SK-N-MC (cell line): ENCODE measurements around the gene TAX1BP3.
A peak's percentile ranks its signal among the peaks of the same experiment; 100 is the strongest.

Experiments used
- DNase-seq: peaks from one replicate; pipeline ENCODE4 v3.0.0-alpha.2; 2011; ENCODE audit warnings: low read depth, low spot score
- H3K27ac ChIP-seq: fragments of 200-600 bp; sonication (generic); 2 replicates; pipeline ENCODE4 v1.5.1; 2016; ENCODE audit warnings: mixed run types
- H3K36me3 ChIP-seq: fragments of 200-600 bp; sonication (generic); 2 replicates; pipeline ENCODE4 v1.6.1; 2017; ENCODE audit warnings: antibody characterized with exemption, low read length, mixed read lengths; ENCODE audit not compliant: insufficient read depth
- H3K4me3 ChIP-seq: fragments of 200-600 bp; sonication (generic); 2 replicates; pipeline ENCODE4 v1.5.1; 2016
- H3K9ac ChIP-seq: fragments of 200-600 bp; sonication (generic); 2 replicates; pipeline ENCODE4 v1.8.0; 2017; ENCODE audit warnings: mixed run types, mixed read lengths; ENCODE audit not compliant: insufficient read length
- H3K9me3 ChIP-seq: fragments of 200-600 bp; sonication (generic); 2 replicates; pipeline ENCODE4 v1.6.1; 2017; ENCODE audit warnings: low read depth, mild to moderate bottlenecking, antibody characterized with exemption, low read length, moderate library complexity, mixed read lengths
- EZH2 ChIP-seq: fragments of 200-600 bp; sonication (generic); IDR thresholded peaks from one replicate; pipeline ENCODE4 v1.6.1; 2017; ENCODE audit warnings: antibody characterized with exemption
- FOXP2 ChIP-seq: optimal IDR thresholded peaks from 2 replicates; pipeline ENCODE3; 2011; ENCODE audit warnings: mild to moderate bottlenecking, moderate library complexity; ENCODE audit not compliant: insufficient read depth; ENCODE audit errors: extremely low read length, control extremely low read depth
- POLR2AphosphoS5 ChIP-seq: IDR thresholded peaks from 2 replicates; pipeline ENCODE4 v1.6.1; 2012; ENCODE audit warnings: mild to moderate bottlenecking, low read depth, low read length, borderline replicate concordance

The TAX1BP3 gene

GRCh38 chr17:3699951-3700350 lies 31.6 kb upstream of the TAX1BP3 start:
- Histone ChIP-seq H3K9ac (no peak overlapping the region), H3K9me3 (no peaks in the 10 kb centered on the region), H3K36me3 (no peaks in the 10 kb centered on the region), H3K4me3 (no peak overlapping the region), H3K27ac (no peak overlapping the region)
- TF ChIP-seq FOXP2 (no peak), EZH2 (no peak), POLR2AphosphoS5 (no peak)
- no peak for DNase-seq

GRCh38 chr17:3698139-3698538 lies 29.8 kb upstream of the TAX1BP3 start:
- TF ChIP-seq FOXP2 (no peak), POLR2AphosphoS5 (no peak), EZH2 (no peak)
- H3K9ac ChIP-seq = no peak overlapping the region
- H3K27ac ChIP-seq = no peak overlapping the region
- no peak for DNase-seq
- no peaks in the 10 kb centered on the region for H3K36me3 ChIP-seq
- H3K4me3 ChIP-seq = no peak overlapping the region
- no peaks in the 10 kb centered on the region for H3K9me3 ChIP-seq

- Histone ChIP-seq H3K36me3 (no peaks in the 10 kb centered on the region), H3K9me3 (no peaks in the 10 kb centered on the region), H3K4me3 (no peak overlapping the region), H3K27ac (no peak overlapping the region), H3K9ac (no peak overlapping the region)
- TF ChIP-seq POLR2AphosphoS5 = no peak
- TF ChIP-seq EZH2 = no peak
- TF ChIP-seq FOXP2 = no peak
- DNase-seq = no peak
Measured at GRCh38 chr17:3697103-3697476, 28.7 kb upstream of the TAX1BP3 start.

- no peaks in the 10 kb centered on the region for H3K36me3 ChIP-seq
- H3K9me3 ChIP-seq = no peaks in the 10 kb centered on the region
- H3K9ac ChIP-seq = peak within 1 kb of the TSS; percentile 29
- no peak within 1 kb of the TSS for H3K27ac ChIP-seq
- TF ChIP-seq POLR2AphosphoS5 = no peak
- TF ChIP-seq FOXP2 = no peak
- TF ChIP-seq EZH2 = no peak
- DNase-seq = no peak
- peak within 1 kb of the TSS; percentile 85 for H3K4me3 ChIP-seq
Measured at GRCh38 chr17:3695723-3696411, 27.5 kb upstream of the TAX1BP3 start, which contains the start of gene P2RX5. Gene P2RX5, minus strand, starts transcription at chr17:3696155. Its CDS starts 150 bp downstream, at chr17:3696005.

- H3K36me3 ChIP-seq = no peaks in the 10 kb centered on the region
- TF ChIP-seq POLR2AphosphoS5 (no peak), EZH2 (no peak), FOXP2 (no peak)
- no peaks in the 10 kb centered on the region for H3K9me3 ChIP-seq
- H3K4me3 ChIP-seq = peak overlapping the region; percentile 85
- no peak overlapping the region for H3K9ac ChIP-seq
- DNase-seq = no peak
- H3K27ac ChIP-seq = no peak overlapping the region
Measured at GRCh38 chr17:3695129-3695722, 26.8 kb upstream of the TAX1BP3 start.

GRCh38 chr17:3693829-3694231 lies 25.5 kb upstream of the TAX1BP3 start:
- Histone ChIP-seq H3K9me3 (no peaks in the 10 kb centered on the region), H3K9ac (no peak overlapping the region), H3K4me3 (no peak overlapping the region), H3K36me3 (no peaks in the 10 kb centered on the region), H3K27ac (no peak overlapping the region)
- TF ChIP-seq POLR2AphosphoS5 = no peak
- TF ChIP-seq EZH2 = no peak
- no peak for TF ChIP-seq FOXP2
- DNase-seq = no peak

GRCh38 chr17:3693141-3693540 lies 24.8 kb upstream of the TAX1BP3 start:
- no peak overlapping the region for H3K9ac ChIP-seq
- no peak overlapping the region for H3K4me3 ChIP-seq
- H3K36me3 ChIP-seq = no peaks in the 10 kb centered on the region
- DNase-seq = no peak
- TF ChIP-seq POLR2AphosphoS5 (no peak), EZH2 (no peak), FOXP2 (no peak)
- H3K27ac ChIP-seq = no peak overlapping the region
- no peaks in the 10 kb centered on the region for H3K9me3 ChIP-seq

GRCh38 chr17:3692346-3692745 lies 24.0 kb upstream of the TAX1BP3 start:
- TF ChIP-seq POLR2AphosphoS5 (no peak), FOXP2 (no peak), EZH2 (no peak)
- no peak overlapping the region for H3K4me3 ChIP-seq
- no peak overlapping the region for H3K27ac ChIP-seq
- H3K9me3 ChIP-seq = no peaks in the 10 kb centered on the region
- H3K36me3 ChIP-seq = no peaks in the 10 kb centered on the region
- H3K9ac ChIP-seq = no peak overlapping the region
- DNase-seq = no peak

- H3K9me3 ChIP-seq = no peaks in the 10 kb centered on the region
- H3K4me3 ChIP-seq = no peak overlapping the region
- DNase-seq = no peak
- no peak overlapping the region for H3K27ac ChIP-seq
- H3K36me3 ChIP-seq = no peaks in the 10 kb centered on the region
- TF ChIP-seq POLR2AphosphoS5 = no peak
- TF ChIP-seq FOXP2 = no peak
- TF ChIP-seq EZH2 = no peak
- no peak overlapping the region for H3K9ac ChIP-seq
Measured at GRCh38 chr17:3691617-3692067, 23.3 kb upstream of the TAX1BP3 start.
